Panc1 (cell line): Measurements from ENCODE around the gene ADAT1. TPM values are rescaled to one million over a fixed set of nuclear protein-coding genes. Genes with fewer than 3 reads are reported as not detected.

Experiments used
- ATAC-seq: fragments of 200-7000 bp; cut with Tn5 transposase; 2 replicates; pipeline ENCODE4 v1.9.1; 2020; ENCODE audit warnings: mild to moderate bottlenecking, moderate library complexity
- BruUV-seq: library from RNA; stranded (reverse); fragments of 400-500 nt; replicated peaks from 2 replicates; lab custom pipeline; 2021; lab: Mats Ljungman, UMichigan
- CTCF ChIA-PET: fragments of 300-600 bp; sonication (Branson Sonifier 250); formaldehyde crosslinking; loops from one replicate; lab custom pipeline; 2022; ENCODE audit warnings: antibody characterized with exemption; lab: Charles Lee
- POLR2A ChIA-PET: fragments of 300-600 bp; sonication (Branson Sonifier 250); formaldehyde crosslinking; loops from one replicate; lab custom pipeline; 2022; ENCODE audit warnings: antibody characterized with exemption; lab: Charles Lee
- DNase-seq: peaks from one replicate; pipeline ENCODE4 v3.0.0-alpha.2; 2010; ENCODE audit warnings: low read depth, low spot score
- H3K27ac ChIP-seq: 2 replicates; pipeline ENCODE4 v1.5.1; 2011; ENCODE audit warnings: mild to moderate bottlenecking, low read length, inconsistent platforms
- H3K27me3 ChIP-seq: fragments of 200-500 bp; sonication (Bioruptor generic); 2 replicates; pipeline ENCODE4 v1.6.0; 2014; ENCODE audit warnings: low read length, inconsistent platforms; ENCODE audit not compliant: control insufficient read depth, insufficient read depth
- H3K36me3 ChIP-seq: fragments of 200-500 bp; sonication (Bioruptor generic); 2 replicates; pipeline ENCODE4 v1.5.1; 2014; ENCODE audit warnings: inconsistent platforms, mild to moderate bottlenecking, low read length, moderate library complexity; ENCODE audit not compliant: control insufficient read depth, insufficient read depth
- H3K4me1 ChIP-seq: 2 replicates; pipeline ENCODE4 v1.5.1; 2011; ENCODE audit warnings: inconsistent platforms, mild to moderate bottlenecking, low read length, moderate library complexity; ENCODE audit not compliant: control insufficient read depth, insufficient read depth
- H3K4me3 ChIP-seq, 2 experiments: 2 replicates each; pipeline ENCODE4 v1.5.1; 2011 to 2012; ENCODE audit warnings: low read depth in 2 of 2, low read length in 2 of 2, mild to moderate bottlenecking in 2 of 2, inconsistent platforms in 1 of 2, moderate library complexity in 1 of 2
- H3K9me3 ChIP-seq: fragments of 200-500 bp; sonication (Bioruptor generic); 2 replicates; pipeline ENCODE4 v1.5.1; 2014; ENCODE audit warnings: low read depth, mild to moderate bottlenecking, inconsistent platforms, low read length, moderate library complexity; ENCODE audit not compliant: control insufficient read depth, insufficient read depth
- CTCF ChIP-seq: fragments of 450-650 bp; IDR thresholded peaks from 2 replicates; pipeline ENCODE4 v1.5.1; 2017; ENCODE audit warnings: mild to moderate bottlenecking
- POLR2AphosphoS5 ChIP-seq: IDR thresholded peaks from 2 replicates; pipeline ENCODE4 v1.6.1; 2012; ENCODE audit warnings: mild to moderate bottlenecking, low read depth, low read length, moderate library complexity
- SIN3A ChIP-seq: IDR thresholded peaks from 2 replicates; pipeline ENCODE4 v1.6.1; 2012; ENCODE audit warnings: low read depth, mild to moderate bottlenecking, low read length, moderate library complexity, borderline replicate concordance; ENCODE audit not compliant: insufficient read depth
- TCF7L2 ChIP-seq: IDR thresholded peaks from 2 replicates; pipeline ENCODE4 v1.6.1; 2011; ENCODE audit warnings: mild to moderate bottlenecking, low read depth, low read length, inconsistent platforms
- in situ Hi-C: cut with HindIII; loops from 2 replicates; pipeline ENCODE4 v1.10.0; 2016; ENCODE audit warnings: low sequenced_read_pairs, low pct_unique_long_range_greater_than_20kb
- intact Hi-C: fragments of 100-400 bp; cut with micrococcal nuclease; formaldehyde crosslinking; loops from one replicate; pipeline ENCODE4 v1.10.0; 2022; ENCODE audit not compliant: unreplicated experiment
- total RNA-seq: library from RNA; stranded (reverse); gene quantifications from one replicate; pipeline ENCODE4 v1.2.1, GENCODE V29; 2021; ENCODE audit not compliant: unreplicated experiment
- TF ChIP-seq, protein P1 (sequence below), 2 experiments: IDR thresholded peaks; 2 replicates each; pipeline ENCODE4 v1.6.1; 2011 to 2012; ENCODE audit warnings: low read depth in 2 of 2, control low read depth in 1 of 2, low read length in 1 of 2, mild to moderate bottlenecking in 1 of 2, moderate library complexity in 1 of 2; ENCODE audit not compliant: insufficient read depth in 1 of 2

Gene ADAT1
- total RNA-seq, 1 experiment from 2014 or later = 46.8 TPM

DNA sequence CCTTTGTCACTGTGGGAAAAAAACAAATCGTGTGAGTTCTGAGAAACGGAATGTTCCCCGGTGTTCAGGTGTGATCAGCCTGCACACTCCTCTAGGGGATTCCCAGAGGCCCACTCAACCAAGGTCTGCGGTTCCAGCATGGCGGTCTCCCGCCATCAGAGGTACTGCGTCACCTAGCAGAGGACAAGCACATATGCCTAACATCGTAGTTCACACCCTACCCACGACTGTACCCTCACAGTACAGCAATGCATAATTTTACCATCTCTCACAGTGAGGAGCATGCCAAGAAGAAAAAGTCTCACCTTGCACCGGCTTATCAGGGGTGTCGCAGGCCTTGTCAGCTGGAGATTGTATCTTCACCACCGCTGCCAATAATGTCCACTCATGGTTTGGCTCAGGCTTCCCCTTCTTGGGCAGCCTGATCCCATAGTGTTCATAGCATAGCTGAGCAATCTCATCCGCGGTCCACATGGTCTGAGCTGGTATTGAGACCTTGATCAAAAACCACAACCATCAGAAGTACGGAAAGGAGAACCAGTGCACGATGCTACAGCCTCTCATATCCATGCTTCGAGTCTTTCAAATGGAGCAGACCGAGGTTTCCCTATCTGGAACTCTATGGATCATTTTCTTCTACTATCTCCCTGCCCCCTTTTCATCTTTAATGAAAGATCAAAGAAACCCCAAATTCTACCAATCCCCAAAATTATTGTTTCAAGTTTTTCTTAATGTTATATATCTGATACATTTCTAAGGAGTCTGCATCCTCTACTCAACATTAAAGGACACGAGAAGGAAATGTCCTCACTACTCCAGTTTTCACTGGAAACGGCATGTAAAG, 2.5 kb downstream of the ADAT1 start:
- in situ Hi-C loops (no loop called here), intact Hi-C loops (loop anchor here (5.0 kb wide), 1 partner anchor 148 kb away; no protein-coding TSS in a partner anchor)
- peaks cover 7% of the 10 kb centered on the region for H3K4me1 ChIP-seq
- DNase-seq = no peak
- no peak overlapping the region for H3K27ac ChIP-seq
- H3K9me3 ChIP-seq = no peaks in the 10 kb centered on the region
- no peak for TF ChIP-seq TCF7L2
- peaks cover 7% of the 10 kb centered on the region for H3K36me3 ChIP-seq
- ChIA-PET POLR2A (interaction anchor here (0.6 kb wide), 1 partner anchor 35 kb away, joined by 6 read pairs; no protein-coding TSS in a partner anchor), CTCF (no interaction called here)
- ATAC-seq = no peak
- no peak overlapping the region for H3K4me3 ChIP-seq
- BruUV-seq = no TSS peak
- no peaks in the 10 kb centered on the region for H3K27me3 ChIP-seq

DNA sequence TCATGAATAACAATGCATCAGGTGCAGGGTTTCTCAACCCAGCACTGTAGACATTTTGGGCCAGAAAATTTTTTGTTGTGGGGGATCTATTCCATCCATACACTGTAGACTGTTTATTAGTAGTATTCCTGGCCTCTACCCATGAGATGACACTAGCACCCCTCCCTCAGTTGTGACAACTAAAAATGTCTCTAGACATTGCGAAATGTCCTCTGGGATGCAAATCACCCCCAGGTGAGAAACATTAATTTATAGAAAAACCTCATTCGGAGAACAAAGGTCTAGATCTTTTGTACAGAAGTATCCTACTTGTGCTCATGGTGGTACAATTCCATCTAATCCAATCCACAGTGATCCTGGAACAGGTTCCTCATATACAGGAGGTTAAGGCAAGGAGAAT, 4.3 kb downstream of the ADAT1 start:
- Histone ChIP-seq H3K27ac (no peak overlapping the region), H3K36me3 (peaks cover 9% of the 10 kb centered on the region), H3K4me1 (peaks cover 7% of the 10 kb centered on the region), H3K4me3 (no peak overlapping the region), H3K9me3 (no peaks in the 10 kb centered on the region), H3K27me3 (no peaks in the 10 kb centered on the region)
- CTCF ChIA-PET = no interaction called here
- TF ChIP-seq POLR2AphosphoS5 (no peak), SIN3A (no peak), CTCF (no peak), TCF7L2 (no peak)
- TF ChIP-seq, protein P1, sequence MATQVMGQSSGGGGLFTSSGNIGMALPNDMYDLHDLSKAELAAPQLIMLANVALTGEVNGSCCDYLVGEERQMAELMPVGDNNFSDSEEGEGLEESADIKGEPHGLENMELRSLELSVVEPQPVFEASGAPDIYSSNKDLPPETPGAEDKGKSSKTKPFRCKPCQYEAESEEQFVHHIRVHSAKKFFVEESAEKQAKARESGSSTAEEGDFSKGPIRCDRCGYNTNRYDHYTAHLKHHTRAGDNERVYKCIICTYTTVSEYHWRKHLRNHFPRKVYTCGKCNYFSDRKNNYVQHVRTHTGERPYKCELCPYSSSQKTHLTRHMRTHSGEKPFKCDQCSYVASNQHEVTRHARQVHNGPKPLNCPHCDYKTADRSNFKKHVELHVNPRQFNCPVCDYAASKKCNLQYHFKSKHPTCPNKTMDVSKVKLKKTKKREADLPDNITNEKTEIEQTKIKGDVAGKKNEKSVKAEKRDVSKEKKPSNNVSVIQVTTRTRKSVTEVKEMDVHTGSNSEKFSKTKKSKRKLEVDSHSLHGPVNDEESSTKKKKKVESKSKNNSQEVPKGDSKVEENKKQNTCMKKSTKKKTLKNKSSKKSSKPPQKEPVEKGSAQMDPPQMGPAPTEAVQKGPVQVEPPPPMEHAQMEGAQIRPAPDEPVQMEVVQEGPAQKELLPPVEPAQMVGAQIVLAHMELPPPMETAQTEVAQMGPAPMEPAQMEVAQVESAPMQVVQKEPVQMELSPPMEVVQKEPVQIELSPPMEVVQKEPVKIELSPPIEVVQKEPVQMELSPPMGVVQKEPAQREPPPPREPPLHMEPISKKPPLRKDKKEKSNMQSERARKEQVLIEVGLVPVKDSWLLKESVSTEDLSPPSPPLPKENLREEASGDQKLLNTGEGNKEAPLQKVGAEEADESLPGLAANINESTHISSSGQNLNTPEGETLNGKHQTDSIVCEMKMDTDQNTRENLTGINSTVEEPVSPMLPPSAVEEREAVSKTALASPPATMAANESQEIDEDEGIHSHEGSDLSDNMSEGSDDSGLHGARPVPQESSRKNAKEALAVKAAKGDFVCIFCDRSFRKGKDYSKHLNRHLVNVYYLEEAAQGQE (IDR thresholded peaks at IDR 0.05; ENCODE audit: insufficient read depth in 1 of 2, low read depth in 2 of 2, low read length in 1 of 2) = no peak
- POLR2A ChIA-PET = no interaction called here
- BruUV-seq = no TSS peak
- DNase-seq = no peak
- no peak for ATAC-seq
- intact Hi-C loops (no loop called here), in situ Hi-C loops (no loop called here)

DNA sequence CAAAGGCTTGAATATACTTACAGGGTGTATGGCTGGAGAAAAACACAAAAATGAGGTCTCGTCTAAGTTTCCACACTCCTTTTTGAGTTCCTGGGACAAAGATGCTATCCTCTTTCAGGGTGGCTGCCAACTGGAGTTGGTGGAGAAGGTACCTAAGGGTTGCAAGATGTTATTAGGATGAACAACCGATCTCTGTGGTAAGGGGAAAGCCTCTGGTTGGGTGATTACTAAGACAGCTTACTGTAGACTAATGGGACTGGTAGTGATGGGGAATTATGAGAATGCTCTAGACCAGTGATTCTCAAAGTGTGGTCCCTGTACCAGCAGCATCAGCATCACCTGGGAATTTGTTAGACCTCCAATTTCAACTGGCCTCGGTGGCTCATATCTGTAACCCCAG, 6.0 kb downstream of the ADAT1 start:
- POLR2A ChIA-PET = no interaction called here
- Histone ChIP-seq H3K9me3 (no peaks in the 10 kb centered on the region), H3K27me3 (no peaks in the 10 kb centered on the region), H3K4me1 (peaks cover 6% of the 10 kb centered on the region), H3K27ac (no peak overlapping the region), H3K4me3 (no peak overlapping the region), H3K36me3 (peaks cover 6% of the 10 kb centered on the region; the same call in 1 of the 2 replicates)
- CTCF ChIA-PET = no interaction called here
- no TSS peak for BruUV-seq
- in situ Hi-C loops = no loop called here
- ATAC-seq (no peak), DNase-seq (no peak)
- intact Hi-C loops = no loop called here
- TF ChIP-seq SIN3A (no peak), CTCF (no peak), POLR2AphosphoS5 (no peak), TCF7L2 (no peak)
- TF ChIP-seq, protein P1 (IDR thresholded peaks at IDR 0.05; ENCODE audit: insufficient read depth in 1 of 2, low read depth in 2 of 2, low read length in 1 of 2) = no peak
